Mesenteric fat pad (tissue), 1 donor: ENCODE data around the gene ALDH16A1. TPM values are rescaled to one million over a fixed set of nuclear protein-coding genes. Genes with fewer than 3 reads are reported as not detected.

Source experiments
- DNase-seq: peaks from one replicate; pipeline ENCODE4 v3.0.0-alpha.2; 2020; ENCODE audit warnings: low spot score
- total RNA-seq: library from RNA; stranded (reverse); fragmentation: NEBNext Ultra II Directional; extraction: Animal tissue kit (Norgen Biotek cat#: 25700); gene quantifications from one replicate; pipeline ENCODE4 v1.2.1, GENCODE V29; 2021
- donor health status: DM: yes; HTN: yes; CAD: no.

Gene ALDH16A1
- total RNA-seq, 1 donor from 2014 or later, result 32.1 TPM

GRCh38 chr19:49423071-49423984, 29.7 kb upstream of the ALDH16A1 start, which contains the start of gene PTH2:
TSS of gene PTH2 (minus strand) at chr19:49423441. CDS start at chr19:49423339, 102 bp downstream.
- no peak for DNase-seq

- no peak for DNase-seq
Observed at GRCh38 chr19:49423985-49424303, 29.1 kb upstream of the ALDH16A1 start.

- DNase-seq, result no peak
Observed at GRCh38 chr19:49425178-49425577, 27.8 kb upstream of the ALDH16A1 start, which contains the start of gene GFY. TSS of gene GFY (plus strand) at chr19:49425388. CDS start at chr19:49426431, 1,043 bp downstream.

- no peak for DNase-seq
Observed at GRCh38 chr19:49425922-49426592, 27.0 kb upstream of the ALDH16A1 start.

- DNase-seq, result no peak
Observed at GRCh38 chr19:49427339-49427738, 25.7 kb upstream of the ALDH16A1 start.

GRCh38 chr19:49427855-49428546, 25.0 kb upstream of the ALDH16A1 start:
- no peak for DNase-seq

GRCh38 chr19:49428547-49429451, 24.2 kb upstream of the ALDH16A1 start:
- DNase-seq, result no peak

- DNase-seq, result no peak
Observed at GRCh38 chr19:49430172-49430677, 22.8 kb upstream of the ALDH16A1 start.

- no peak for DNase-seq
Observed at GRCh38 chr19:49430678-49431329, 22.2 kb upstream of the ALDH16A1 start.

- no peak for DNase-seq
Observed at GRCh38 chr19:49431330-49431749, 21.7 kb upstream of the ALDH16A1 start.

GRCh38 chr19:49432141-49433073, 20.6 kb upstream of the ALDH16A1 start:
- no peak for DNase-seq

- DNase-seq, result no peak
Observed at GRCh38 chr19:49433240-49433901, 19.7 kb upstream of the ALDH16A1 start.

GRCh38 chr19:49434907-49435583, 18.0 kb upstream of the ALDH16A1 start:
- no peak for DNase-seq

GRCh38 chr19:49435670-49436069, 17.4 kb upstream of the ALDH16A1 start:
- no peak for DNase-seq

GRCh38 chr19:49436381-49437017, 16.5 kb upstream of the ALDH16A1 start:
- no peak for DNase-seq

GRCh38 chr19:49437231-49437630, 15.8 kb upstream of the ALDH16A1 start:
- DNase-seq, result no peak

- no peak for DNase-seq
Observed at GRCh38 chr19:49438261-49438660, 14.8 kb upstream of the ALDH16A1 start.
